ENCODE measurements around the gene CD300C.

GRCh38 chr17:74578979-74579378 is 33.1 kb upstream of the CD300C start:
- no peak for TF ChIP-seq CTCF (IDR thresholded peaks at IDR 0.05)
- TF ChIP-seq POLR2A (IDR thresholded peaks at IDR 0.05): no peak

Data from breast epithelium (tissue), 3 donors.